C4-2B (cell line): Measurements from ENCODE around the gene EHD2.
"Not testable (repeated sequence)": the region's sequence is repeated elsewhere in the genome, so short reads cannot be mapped to it uniquely, and the experiment has no call there.

Source experiments
- H3K27ac ChIP-seq: fragments of 450-650 bp; 2 replicates; pipeline ENCODE4 v1.5.1; 2017
- ZFX ChIP-seq: fragments of 450-650 bp; IDR thresholded peaks from 2 replicates; pipeline ENCODE4 v1.6.1; 2017
- TF ChIP-seq, protein P1 (sequence below): fragments of 450-650 bp; conservative IDR thresholded peaks from 2 replicates; pipeline ENCODE4 v1.5.1; 2017; ENCODE audit warnings: mild to moderate bottlenecking

EHD2 gene, protein sequence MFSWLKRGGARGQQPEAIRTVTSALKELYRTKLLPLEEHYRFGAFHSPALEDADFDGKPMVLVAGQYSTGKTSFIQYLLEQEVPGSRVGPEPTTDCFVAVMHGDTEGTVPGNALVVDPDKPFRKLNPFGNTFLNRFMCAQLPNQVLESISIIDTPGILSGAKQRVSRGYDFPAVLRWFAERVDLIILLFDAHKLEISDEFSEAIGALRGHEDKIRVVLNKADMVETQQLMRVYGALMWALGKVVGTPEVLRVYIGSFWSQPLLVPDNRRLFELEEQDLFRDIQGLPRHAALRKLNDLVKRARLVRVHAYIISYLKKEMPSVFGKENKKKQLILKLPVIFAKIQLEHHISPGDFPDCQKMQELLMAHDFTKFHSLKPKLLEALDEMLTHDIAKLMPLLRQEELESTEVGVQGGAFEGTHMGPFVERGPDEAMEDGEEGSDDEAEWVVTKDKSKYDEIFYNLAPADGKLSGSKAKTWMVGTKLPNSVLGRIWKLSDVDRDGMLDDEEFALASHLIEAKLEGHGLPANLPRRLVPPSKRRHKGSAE

DNA sequence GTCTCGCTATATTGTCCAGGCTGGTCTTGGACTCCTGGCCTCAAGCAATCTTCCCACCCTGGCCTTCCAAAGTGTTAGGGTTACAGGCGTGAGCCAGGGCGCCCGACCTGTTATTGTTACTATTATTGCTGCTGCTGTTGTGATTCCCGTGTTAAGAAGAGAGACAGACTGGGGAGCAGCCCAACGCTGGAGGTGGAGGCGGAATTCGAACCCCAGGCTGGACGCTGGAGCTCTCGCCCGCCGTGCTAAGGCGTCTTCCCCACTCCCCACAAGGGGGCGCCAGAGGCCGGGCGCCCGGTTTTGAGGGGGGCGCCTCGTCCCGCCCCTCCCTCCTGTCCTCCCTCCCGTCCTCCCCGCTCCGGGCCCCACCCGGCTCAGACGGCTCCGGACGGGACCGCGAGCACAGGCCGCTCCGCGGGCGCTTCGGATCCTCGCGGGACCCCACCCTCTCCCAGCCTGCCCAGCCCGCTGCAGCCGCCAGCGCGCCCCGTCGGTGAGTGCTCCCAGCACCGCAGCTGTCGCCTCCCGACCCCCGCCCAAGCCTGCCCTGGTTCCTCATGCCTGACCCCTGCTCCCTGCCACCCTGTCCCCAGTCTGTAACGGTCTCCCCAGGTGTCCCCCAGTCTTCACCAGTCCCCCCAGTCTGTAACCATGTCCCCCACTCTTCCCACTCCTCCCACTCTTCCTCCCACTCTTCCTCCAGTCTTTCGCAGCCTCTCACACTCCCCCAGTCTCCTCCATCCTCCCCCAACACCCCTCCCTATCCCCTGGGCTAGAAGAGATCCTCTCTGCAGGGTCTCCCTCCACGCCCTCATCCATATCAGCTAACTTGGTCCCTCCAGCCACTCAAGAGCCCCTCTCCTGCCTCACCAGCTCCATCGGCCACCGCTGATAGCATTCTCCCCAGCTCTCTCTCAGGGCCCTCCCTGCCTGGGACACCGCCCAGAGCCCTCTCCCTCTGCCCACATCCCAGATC lies at the start of gene EHD2:
Gene EHD2, plus strand, starts transcription at position 377 of the 976 bp plus-strand sequence. CDS start 3,191 bp downstream, outside the sequence.
- H3K27ac ChIP-seq, result no peak within 1 kb of the TSS
- TF ChIP-seq, protein P1, sequence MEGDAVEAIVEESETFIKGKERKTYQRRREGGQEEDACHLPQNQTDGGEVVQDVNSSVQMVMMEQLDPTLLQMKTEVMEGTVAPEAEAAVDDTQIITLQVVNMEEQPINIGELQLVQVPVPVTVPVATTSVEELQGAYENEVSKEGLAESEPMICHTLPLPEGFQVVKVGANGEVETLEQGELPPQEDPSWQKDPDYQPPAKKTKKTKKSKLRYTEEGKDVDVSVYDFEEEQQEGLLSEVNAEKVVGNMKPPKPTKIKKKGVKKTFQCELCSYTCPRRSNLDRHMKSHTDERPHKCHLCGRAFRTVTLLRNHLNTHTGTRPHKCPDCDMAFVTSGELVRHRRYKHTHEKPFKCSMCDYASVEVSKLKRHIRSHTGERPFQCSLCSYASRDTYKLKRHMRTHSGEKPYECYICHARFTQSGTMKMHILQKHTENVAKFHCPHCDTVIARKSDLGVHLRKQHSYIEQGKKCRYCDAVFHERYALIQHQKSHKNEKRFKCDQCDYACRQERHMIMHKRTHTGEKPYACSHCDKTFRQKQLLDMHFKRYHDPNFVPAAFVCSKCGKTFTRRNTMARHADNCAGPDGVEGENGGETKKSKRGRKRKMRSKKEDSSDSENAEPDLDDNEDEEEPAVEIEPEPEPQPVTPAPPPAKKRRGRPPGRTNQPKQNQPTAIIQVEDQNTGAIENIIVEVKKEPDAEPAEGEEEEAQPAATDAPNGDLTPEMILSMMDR, result peak; percentile 39
- TF ChIP-seq ZFX, result no peak

DNA sequence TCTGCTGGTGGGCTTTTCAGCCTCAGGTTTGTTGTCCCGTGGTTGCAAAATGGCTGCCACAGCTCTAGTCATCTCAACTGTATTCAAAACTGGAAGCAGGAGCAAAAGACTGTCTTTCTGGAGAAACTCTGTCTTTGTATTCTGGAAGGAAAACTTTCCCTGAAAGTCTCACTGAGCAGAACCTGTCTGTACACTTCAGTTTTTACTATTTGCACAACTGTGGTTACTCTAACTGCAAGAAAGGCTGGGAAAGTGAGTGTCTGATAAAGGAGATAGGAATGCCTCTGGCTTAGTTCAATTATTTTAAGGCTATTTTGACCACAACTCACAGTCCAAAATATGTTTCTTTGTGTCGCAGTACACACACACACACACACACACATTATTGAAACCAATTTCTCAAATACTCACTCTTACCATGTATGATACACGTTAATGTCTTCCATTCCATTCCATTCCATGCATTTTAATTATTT lies 49.7 kb upstream of the EHD2 start:
- H3K27ac ChIP-seq, result peak overlapping the region; percentile 82
- TF ChIP-seq, protein P1, result no peak
- TF ChIP-seq ZFX, result no peak

DNA sequence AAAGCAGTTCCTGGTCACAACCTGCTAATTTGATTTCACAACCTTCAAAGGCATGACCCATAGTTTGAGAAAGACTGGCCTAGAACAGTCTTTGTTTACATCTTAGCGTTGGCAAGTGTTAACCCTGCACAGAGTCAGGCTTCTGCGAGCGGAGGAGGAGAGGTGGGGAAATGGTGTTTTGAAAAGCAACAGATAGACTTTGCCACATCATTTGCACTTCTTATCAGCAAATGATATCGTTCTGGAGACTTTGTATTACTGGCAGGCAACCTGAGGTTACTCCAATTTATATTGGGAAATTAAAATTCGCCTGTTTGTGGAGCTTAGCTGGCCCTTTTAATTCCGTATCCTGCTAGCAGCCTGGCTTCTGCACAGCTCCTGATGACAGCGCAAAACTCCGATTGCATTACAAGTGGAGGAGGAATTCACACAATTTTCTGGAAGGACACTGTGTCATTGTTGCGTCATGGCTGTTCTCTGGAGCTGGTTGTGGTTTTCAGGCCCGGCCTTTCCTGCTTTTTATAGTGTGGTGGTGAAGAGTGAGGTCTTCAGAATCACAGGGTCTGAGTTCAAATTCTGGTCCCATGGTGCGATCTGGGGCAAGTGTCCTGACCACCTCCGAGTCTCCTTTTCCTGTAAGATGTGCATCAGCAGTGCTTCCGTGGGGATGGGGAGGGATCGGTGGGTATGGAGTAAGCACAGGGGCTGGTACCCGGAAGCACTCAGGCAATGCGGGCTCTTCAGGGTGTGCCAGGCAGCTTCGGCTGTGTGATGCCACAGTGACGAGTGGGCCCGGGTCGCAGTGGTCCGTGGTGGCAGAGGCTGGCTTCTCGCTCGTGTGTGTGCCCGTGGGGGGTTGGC lies 49.1 kb upstream of the EHD2 start:
- no peak for TF ChIP-seq ZFX
- TF ChIP-seq, protein P1, result no peak
- peak overlapping the region; percentile 82 for H3K27ac ChIP-seq

DNA sequence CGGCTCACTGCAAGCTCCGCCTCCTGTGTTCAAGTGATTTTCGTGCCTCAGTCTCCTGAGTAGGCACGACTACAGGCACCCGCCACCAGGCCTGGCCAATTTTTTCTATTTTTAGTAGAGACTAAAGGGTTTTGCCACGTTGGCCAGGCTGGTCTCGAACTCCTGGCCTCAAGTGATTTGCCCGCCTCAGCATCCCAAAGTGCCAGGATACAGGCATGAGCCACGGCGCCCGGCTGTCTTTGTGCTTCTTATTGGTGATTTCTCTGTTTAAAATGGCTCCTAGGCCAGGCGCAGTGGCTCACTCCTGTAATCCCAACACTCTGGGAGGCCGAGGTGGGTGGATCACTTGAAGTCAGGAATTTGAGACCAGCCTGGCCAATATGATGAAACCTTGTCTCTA lies 44.7 kb upstream of the EHD2 start:
- H3K27ac ChIP-seq, result not testable (repeated sequence)

DNA sequence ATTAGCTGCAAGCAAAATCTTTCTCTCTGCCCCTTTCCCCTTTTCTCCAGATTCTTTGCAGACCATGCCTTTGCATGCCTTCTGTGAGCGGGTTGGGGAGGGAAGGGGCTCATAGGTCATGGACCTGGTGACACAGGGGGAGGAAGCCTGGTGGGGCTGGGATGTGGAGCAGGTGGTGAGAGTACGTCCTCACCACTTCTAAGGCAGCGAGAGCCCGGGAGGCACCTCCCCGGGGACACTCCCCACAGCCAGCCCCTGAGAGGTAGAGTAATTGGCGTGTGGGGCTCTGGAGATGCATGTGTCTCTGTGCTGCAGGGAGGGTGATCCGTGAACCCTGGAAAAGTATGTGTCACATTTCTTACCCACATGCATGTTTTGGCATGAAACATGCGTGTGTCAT lies 42.5 kb upstream of the EHD2 start:
- no peak overlapping the region for H3K27ac ChIP-seq
- TF ChIP-seq, protein P1, result no peak
- no peak for TF ChIP-seq ZFX

DNA sequence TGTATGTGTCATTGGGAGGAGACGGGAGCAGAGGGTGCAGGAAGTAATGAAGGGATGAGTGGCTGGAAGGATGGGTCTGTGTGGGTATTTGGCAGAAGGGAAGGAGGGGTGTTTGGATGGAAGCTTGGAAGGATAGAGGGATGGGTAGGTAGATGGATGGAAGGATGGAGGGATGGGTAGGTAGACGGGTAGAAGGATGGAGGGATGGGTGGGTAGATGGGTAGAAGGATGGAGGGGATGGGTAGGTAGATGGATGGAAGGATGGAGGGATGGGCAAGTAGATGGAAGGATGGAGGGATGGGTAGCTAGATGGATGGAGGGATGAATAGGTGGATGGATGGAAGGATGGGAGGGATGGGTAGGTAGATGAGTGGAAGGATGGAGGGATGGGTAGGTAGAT lies 41.7 kb upstream of the EHD2 start:
- TF ChIP-seq, protein P1, result no peak
- TF ChIP-seq ZFX, result no peak
- no peak overlapping the region for H3K27ac ChIP-seq

DNA sequence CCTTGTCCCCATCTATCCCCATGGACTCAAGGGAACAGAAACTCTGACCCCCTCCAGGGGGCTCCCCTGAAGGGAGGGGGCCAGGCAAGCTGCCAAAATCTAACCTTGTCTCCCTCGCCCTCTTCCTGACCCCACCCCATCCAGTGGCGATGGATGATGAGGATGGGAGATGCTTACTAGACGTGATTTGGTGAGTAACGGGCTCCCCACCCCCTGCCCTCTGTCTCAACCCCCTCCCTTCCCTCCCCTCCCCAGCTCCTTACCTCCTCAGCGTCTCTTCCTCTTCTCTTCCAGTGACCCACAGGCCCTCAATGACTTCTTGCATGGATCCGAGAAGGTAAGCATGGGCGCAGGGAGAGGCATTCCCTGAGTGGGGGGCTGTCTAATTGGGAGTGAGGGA lies 39.8 kb upstream of the EHD2 start:
- H3K27ac ChIP-seq, result no peak overlapping the region

More for the DNA sequence above, 39.8 kb upstream of the EHD2 start:
- TF ChIP-seq, protein P1, result no peak
- TF ChIP-seq ZFX, result no peak
